Stimulated activated CD8-positive, alpha-beta memory T cell treated with anti-CD3 and anti-CD28 coated beads, Interleukin-4, amount 100 ng/mL, for 24 hours (primary cell): Measurements from ENCODE around the gene GAS7.

Experiments used
- DNase-seq: peaks from one replicate; pipeline ENCODE4 v3.0.0-alpha.2; 2020; ENCODE audit warnings: low read depth

The GAS7 gene

DNA sequence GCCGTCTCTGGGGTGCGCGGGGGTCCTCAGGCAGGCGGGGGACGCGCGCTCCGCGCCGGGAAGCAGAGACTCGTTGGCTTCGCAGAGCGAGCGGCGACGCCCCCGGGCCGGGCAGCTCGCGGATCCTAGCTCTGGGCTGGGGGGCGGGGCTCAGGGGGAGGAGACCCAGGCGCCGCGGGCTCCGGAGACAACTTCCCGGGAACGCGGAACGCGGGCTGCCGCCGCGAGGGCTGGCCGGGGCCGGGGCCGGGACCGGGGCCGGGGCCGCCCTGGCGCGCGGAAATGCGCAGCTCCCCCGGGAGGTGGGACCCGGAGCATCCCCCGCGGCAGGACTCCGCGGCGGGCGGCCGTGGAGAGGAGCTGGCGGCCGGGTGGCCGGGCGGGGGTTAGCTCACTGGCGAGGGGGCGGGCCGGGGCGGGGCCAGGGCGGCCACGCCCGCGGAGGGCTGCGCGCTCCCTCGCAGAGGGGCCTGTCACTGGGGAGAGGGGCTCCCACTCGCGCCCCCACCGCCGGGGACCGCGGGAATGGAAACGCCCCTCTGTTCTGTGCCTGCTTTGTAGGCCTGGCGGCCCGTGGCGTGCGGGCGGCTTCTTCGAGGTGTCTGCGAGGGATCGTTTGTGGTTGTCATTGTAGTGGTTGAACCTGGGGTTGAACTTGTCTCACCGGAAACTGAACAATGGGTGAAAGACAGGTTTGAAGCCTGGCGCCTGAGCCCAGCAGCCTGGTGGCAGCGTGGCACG is at the start of gene GAS7:
Gene GAS7, minus strand, starts transcription at position 98 of the 741 bp plus-strand sequence.
- DNase-seq = peak; percentile 38

GRCh38 chr17:10247810-10248209 is 49.4 kb upstream of the GAS7 start:
- DNase-seq = no peak

GRCh38 chr17:10243883-10244844 is 45.8 kb upstream of the GAS7 start:
- DNase-seq = no peak

GRCh38 chr17:10241781-10242180 is 43.4 kb upstream of the GAS7 start:
- DNase-seq = no peak

GRCh38 chr17:10238661-10239060 is 40.3 kb upstream of the GAS7 start:
- DNase-seq = no peak

- DNase-seq = no peak
Measured at GRCh38 chr17:10234033-10234432, 35.6 kb upstream of the GAS7 start.

GRCh38 chr17:10233161-10233560 is 34.8 kb upstream of the GAS7 start:
- no peak for DNase-seq

DNA sequence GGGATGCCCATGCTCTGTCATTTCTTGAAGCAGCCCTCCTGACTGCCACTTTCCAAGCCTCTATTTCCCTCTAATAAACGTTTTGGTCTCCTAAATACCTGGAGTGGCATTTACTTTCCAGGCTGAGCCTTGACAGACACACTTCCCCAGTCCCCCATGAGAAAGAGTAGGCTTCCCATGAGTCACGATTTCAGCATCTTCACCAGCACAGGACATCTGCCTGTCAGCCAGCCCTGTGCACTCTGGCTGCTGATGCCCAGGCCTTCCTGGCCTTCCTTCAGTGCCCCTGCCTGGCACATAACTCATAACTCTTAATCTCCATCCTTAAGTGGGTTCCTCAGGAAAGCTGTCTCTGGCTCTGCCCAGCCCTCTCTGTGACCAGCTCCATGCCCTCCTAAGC is 30.8 kb upstream of the GAS7 start:
- no peak for DNase-seq

GRCh38 chr17:10226930-10227695 is 28.7 kb upstream of the GAS7 start:
- peak; percentile 53 for DNase-seq

- no peak for DNase-seq
Measured at GRCh38 chr17:10224582-10225195, 26.3 kb upstream of the GAS7 start.

GRCh38 chr17:10219193-10219592 is 20.8 kb upstream of the GAS7 start:
- DNase-seq = no peak

DNA sequence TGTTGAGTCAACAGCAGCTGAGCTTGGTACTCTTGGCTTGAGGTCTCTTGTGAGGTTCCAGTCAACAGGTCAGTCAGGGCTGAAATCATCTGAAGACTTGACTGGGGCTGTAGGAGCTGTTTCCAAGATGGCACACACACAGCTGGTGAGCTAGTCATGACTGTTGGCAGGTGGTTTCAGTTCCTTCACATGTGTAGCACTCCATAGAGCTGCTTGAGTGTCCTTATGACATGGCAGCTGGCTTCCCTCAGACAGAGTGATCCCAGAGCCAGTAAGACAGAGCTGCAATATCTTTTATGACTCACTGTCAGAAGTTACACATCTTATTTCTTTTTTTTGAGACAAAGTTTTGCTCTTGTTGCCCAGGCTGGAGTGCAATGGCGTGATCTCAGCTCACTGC is 19.5 kb upstream of the GAS7 start:
- no peak for DNase-seq

DNA sequence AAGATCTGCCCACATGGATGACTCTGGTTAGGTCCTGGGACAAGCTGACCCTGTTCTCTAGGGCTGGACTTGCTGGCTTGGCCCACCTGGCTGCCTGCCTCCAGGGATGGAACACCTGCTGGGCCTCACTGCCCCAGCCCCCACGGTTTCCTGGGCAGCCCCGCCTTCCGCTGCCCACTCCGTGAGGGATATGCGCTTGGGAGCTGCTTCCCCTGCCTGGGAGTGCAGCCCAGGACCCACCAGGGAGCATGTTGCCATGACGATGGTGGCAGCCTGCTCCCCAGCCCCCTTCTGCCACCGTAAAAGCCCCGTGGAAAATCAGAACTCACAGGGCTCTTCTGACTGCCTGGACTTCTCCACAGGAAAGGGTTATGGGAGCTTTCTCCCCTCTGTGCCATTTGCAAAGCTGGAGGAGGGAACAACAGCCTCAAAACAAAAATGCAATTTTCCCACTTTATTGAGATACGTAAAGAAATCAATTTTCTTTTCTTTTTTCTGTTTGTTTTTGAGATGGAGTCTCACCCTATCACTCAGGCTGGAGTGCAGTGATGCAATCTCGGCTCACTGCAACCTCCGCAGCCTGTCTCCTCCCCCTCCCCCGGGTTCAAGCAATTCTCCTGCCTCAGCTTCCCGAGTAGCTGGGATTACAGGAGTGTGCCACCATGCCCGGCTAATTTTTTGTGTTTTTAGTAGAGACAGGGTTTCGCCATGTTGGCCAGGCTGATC is 18.0 kb upstream of the GAS7 start:
- DNase-seq = no peak

GRCh38 chr17:10215286-10215685 is 16.9 kb upstream of the GAS7 start:
- no peak for DNase-seq

- DNase-seq = no peak
Measured at GRCh38 chr17:10211666-10212065, 13.3 kb upstream of the GAS7 start.

DNA sequence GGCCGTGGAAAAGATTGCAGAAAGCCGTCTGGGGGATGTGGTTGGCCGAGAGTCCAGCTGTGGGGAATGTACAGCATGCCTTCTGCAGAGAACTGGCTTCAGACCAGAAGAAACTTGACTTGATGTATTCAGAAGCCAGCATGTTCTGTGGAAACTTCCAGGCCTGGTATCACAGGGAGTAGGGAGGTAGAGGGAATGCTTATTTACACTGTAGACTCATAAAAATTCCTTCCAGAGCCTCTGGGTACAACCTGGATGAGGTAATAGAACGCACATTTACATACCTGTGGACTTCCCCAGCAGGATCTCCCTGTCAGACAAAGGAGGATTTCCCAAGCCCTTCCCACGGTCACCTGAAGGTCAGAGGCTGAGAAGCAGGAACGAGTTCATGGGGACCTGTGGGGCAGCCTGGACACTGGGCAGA is 11.8 kb upstream of the GAS7 start:
- no peak for DNase-seq

DNA sequence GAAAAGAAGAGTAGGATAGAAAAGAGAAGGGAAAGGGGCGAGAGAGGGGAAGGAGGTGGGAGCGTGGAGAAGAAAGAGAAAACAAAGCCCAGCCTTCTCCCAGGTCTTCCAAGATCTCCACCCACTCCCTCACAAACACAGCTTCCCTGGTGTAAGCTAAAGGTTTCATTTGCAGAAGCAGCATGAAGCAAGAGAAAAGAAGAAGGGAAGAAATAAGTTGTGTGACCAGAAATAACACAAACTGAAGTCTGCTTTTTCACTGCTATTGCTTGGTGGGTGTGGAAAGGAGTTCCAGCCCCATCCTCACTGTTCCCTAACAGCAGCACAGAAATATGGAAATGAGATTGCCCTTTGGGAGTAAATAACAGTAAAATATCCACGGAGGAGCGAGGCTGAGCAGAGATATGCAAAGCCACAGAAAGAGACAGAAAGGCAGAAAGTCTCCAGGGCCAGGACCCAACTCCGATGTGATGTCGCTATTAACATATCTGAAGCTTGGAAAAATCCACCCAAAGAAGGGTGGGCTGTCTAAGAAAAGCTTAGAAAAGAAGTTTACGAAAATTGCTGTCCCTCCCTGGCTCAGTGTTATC is 10.3 kb upstream of the GAS7 start:
- no peak for DNase-seq

- DNase-seq = no peak
Measured at GRCh38 chr17:10207153-10207552, 8.7 kb upstream of the GAS7 start.

DNA sequence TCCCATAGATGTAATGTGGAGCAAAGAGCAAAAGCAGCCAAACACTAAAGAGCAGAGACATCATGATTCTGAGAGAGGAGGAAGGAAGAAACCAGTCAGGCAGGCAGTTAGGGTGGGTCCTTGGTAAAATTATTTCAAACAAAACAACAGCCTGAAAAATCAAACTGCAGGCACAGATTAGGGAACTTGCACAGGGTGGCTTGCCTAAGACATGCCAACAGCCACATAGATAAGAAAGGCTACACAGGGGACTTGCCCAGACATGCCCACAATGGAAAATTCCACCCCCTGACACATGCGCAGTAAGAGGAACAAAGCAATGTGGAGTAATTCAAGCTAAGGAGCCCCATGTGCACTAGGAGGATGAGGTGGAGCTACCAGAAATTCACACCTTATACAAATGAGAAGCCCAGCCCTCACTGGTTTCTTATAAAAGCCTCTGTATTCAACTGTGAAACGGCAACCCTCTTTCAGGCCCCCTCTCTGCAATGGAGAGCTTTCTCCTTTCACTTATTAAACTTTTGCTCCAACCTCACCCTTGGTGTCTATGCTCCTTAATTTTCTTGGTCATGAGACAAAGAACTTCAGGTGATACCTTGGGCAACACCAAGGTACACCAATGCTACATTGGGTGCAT is 7.3 kb upstream of the GAS7 start:
- no peak for DNase-seq

- DNase-seq = no peak
Measured at GRCh38 chr17:10201680-10202079, 3.3 kb upstream of the GAS7 start.
